ENCODE data around the gene IL1R2. TPM values are rescaled to one million over a fixed set of nuclear protein-coding genes. Genes with fewer than 3 reads are reported as not detected.

Gene IL1R2
- total RNA-seq, 1 experiment from 2014 or later = 10.1 TPM

DNA sequence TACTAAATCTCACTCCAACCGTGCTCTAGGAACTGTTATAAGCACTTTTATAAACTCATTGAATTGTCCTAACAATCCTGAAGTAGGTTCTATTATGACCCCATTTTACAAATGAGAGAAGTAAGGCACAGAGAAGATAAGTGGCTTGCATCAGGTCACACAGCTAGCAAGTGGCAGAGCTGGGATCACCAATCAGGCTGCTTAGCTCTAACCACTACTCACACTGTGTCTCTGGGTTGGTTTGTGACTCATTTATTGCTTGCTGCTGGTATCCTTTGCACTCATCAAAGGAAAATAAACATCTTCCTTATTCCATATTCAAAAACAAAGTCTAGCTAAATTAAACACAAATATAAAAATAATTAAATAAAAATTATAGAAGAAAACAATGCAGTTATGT is 42.5 kb upstream of the IL1R2 start:
- H3K36me3 Mint-ChIP-seq (ENCODE audit: insufficient read depth, unreplicated experiment) = no peaks in the 10 kb centered on the region
- no peaks in the 10 kb centered on the region for H3K4me1 Mint-ChIP-seq (ENCODE audit: low read depth, unreplicated experiment)
- intact Hi-C loops (cut with micrococcal nuclease; ENCODE audit: unreplicated experiment) = no loop called here
- Histone ChIP-seq H3K36me3 (ENCODE audit: control insufficient read depth, insufficient read depth, low read length) (no peaks in the 10 kb centered on the region), H3K9me3 (peaks cover 6% of the 10 kb centered on the region; the same call in 1 of the 2 replicates), H3K4me3 (ENCODE audit: low read depth, low read length) (no peak overlapping the region), H3K27me3 (replicated peaks; ENCODE audit: control insufficient read depth, insufficient read depth, low read length) (no peaks in the 10 kb centered on the region), H3K4me1 (no peaks in the 10 kb centered on the region)
- TF ChIP-seq, protein P1, sequence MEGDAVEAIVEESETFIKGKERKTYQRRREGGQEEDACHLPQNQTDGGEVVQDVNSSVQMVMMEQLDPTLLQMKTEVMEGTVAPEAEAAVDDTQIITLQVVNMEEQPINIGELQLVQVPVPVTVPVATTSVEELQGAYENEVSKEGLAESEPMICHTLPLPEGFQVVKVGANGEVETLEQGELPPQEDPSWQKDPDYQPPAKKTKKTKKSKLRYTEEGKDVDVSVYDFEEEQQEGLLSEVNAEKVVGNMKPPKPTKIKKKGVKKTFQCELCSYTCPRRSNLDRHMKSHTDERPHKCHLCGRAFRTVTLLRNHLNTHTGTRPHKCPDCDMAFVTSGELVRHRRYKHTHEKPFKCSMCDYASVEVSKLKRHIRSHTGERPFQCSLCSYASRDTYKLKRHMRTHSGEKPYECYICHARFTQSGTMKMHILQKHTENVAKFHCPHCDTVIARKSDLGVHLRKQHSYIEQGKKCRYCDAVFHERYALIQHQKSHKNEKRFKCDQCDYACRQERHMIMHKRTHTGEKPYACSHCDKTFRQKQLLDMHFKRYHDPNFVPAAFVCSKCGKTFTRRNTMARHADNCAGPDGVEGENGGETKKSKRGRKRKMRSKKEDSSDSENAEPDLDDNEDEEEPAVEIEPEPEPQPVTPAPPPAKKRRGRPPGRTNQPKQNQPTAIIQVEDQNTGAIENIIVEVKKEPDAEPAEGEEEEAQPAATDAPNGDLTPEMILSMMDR (IDR thresholded peaks at IDR 0.05; ENCODE audit: insufficient read depth in 1 of 2, low read depth in 1 of 2, low read length in 1 of 2, severe bottlenecking in 1 of 2, unreplicated experiment in 1 of 2) = no peak
- DNase-seq = no peak
- peaks cover 20% of the 10 kb centered on the region for H3K9me3 Mint-ChIP-seq (ENCODE audit: unreplicated experiment)
- H3K27me3 Mint-ChIP-seq (ENCODE audit: insufficient read depth, unreplicated experiment) = no peaks in the 10 kb centered on the region
- H3K27ac Mint-ChIP-seq (ENCODE audit: unreplicated experiment) = no peak overlapping the region
- no peak overlapping the region for H3K4me3 Mint-ChIP-seq (ENCODE audit: unreplicated experiment)
- ChIA-PET CTCF (no interaction called here), POLR2A (no interaction called here)
- no TSS peak for BruUV-seq (replicated peaks)

- intact Hi-C loops (cut with micrococcal nuclease; ENCODE audit: unreplicated experiment) = no loop called here
- no peak for DNase-seq
Observed at GRCh38 chr2:101951296-101951695, 40.5 kb upstream of the IL1R2 start.

GRCh38 chr2:101952551-101952950 is 39.2 kb upstream of the IL1R2 start:
- no peak overlapping the region for H3K27ac Mint-ChIP-seq (ENCODE audit: unreplicated experiment)
- ChIA-PET CTCF (no interaction called here), POLR2A (no interaction called here)
- no peaks in the 10 kb centered on the region for H3K27me3 ChIP-seq (replicated peaks; ENCODE audit: control insufficient read depth, insufficient read depth, low read length)
- no peaks in the 10 kb centered on the region for H3K4me1 ChIP-seq
- no peaks in the 10 kb centered on the region for H3K36me3 Mint-ChIP-seq (ENCODE audit: insufficient read depth, unreplicated experiment)
- TF ChIP-seq, protein P1 (IDR thresholded peaks at IDR 0.05; ENCODE audit: insufficient read depth in 1 of 2, low read depth in 1 of 2, low read length in 1 of 2, severe bottlenecking in 1 of 2, unreplicated experiment in 1 of 2) = no peak
- no peaks in the 10 kb centered on the region for H3K4me1 Mint-ChIP-seq (ENCODE audit: low read depth, unreplicated experiment)
- BruUV-seq (replicated peaks) = no TSS peak
- peaks cover 30% of the 10 kb centered on the region for H3K9me3 Mint-ChIP-seq (ENCODE audit: unreplicated experiment)
- no peak overlapping the region for H3K4me3 ChIP-seq (ENCODE audit: low read depth, low read length)
- intact Hi-C loops (cut with micrococcal nuclease; ENCODE audit: unreplicated experiment) = no loop called here
- H3K27me3 Mint-ChIP-seq (ENCODE audit: insufficient read depth, unreplicated experiment) = no peaks in the 10 kb centered on the region
- H3K4me3 Mint-ChIP-seq (ENCODE audit: unreplicated experiment) = no peak overlapping the region
- no peaks in the 10 kb centered on the region for H3K36me3 ChIP-seq (ENCODE audit: control insufficient read depth, insufficient read depth, low read length)
- peaks cover 6% of the 10 kb centered on the region; the same call in 1 of the 2 replicates for H3K9me3 ChIP-seq
- no peak for DNase-seq

More at GRCh38 chr2:101951296-101951695, 40.5 kb upstream of the IL1R2 start:
- TF ChIP-seq, protein P1 (IDR thresholded peaks at IDR 0.05; ENCODE audit: insufficient read depth in 1 of 2, low read depth in 1 of 2, low read length in 1 of 2, severe bottlenecking in 1 of 2, unreplicated experiment in 1 of 2) = no peak
- H3K27me3 ChIP-seq (replicated peaks; ENCODE audit: control insufficient read depth, insufficient read depth, low read length) = no peaks in the 10 kb centered on the region
- peaks cover 6% of the 10 kb centered on the region; the same call in 1 of the 2 replicates for H3K9me3 ChIP-seq
- H3K27ac Mint-ChIP-seq (ENCODE audit: unreplicated experiment) = no peak overlapping the region
- no peak overlapping the region for H3K4me3 Mint-ChIP-seq (ENCODE audit: unreplicated experiment)
- H3K36me3 ChIP-seq (ENCODE audit: control insufficient read depth, insufficient read depth, low read length) = no peaks in the 10 kb centered on the region
- no peaks in the 10 kb centered on the region for H3K4me1 ChIP-seq
- H3K9me3 Mint-ChIP-seq (ENCODE audit: unreplicated experiment) = peaks cover 26% of the 10 kb centered on the region
- ChIA-PET POLR2A (no interaction called here), CTCF (no interaction called here)
- no peaks in the 10 kb centered on the region for H3K4me1 Mint-ChIP-seq (ENCODE audit: low read depth, unreplicated experiment)
- H3K36me3 Mint-ChIP-seq (ENCODE audit: insufficient read depth, unreplicated experiment) = no peaks in the 10 kb centered on the region
- H3K4me3 ChIP-seq (ENCODE audit: low read depth, low read length) = no peak overlapping the region
- BruUV-seq (replicated peaks) = no TSS peak
- no peaks in the 10 kb centered on the region for H3K27me3 Mint-ChIP-seq (ENCODE audit: insufficient read depth, unreplicated experiment)
